Measurements from ENCODE around the gene CNRIP1. TPM values are rescaled to one million over a fixed set of nuclear protein-coding genes. Genes with fewer than 3 reads are reported as not detected.
A peak's percentile ranks its signal among the peaks of the same experiment; 100 is the strongest.

Gene CNRIP1
- total and polyA plus RNA-seq, 4 donors: 36.6 to 126 (median 87.0) TPM

DNA sequence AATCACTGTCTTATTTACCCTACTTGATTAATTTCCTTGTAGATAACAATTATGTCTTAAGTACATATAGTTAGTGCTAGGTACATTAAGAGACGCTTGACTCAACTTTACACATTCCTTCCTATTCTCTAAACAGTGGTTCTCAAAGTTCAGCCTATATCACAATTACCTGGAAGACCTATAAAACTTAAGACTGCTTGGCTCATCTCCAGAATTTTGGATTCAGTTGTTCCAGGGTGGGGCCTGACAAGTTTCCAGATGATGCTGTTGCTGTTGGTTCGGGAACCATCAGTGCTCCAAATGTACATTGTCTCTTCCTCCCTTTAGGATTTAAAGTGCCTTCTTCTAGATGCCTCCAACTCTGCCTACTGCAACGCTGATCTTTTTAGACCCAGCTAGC, 71.4 kb downstream of the CNRIP1 start:
- Histone ChIP-seq H3K9me3 (ENCODE audit: control insufficient read depth, insufficient read depth, low read length) (no peaks in the 10 kb centered on the region), H3K27ac (ENCODE audit: low read depth, low read length) (no peak overlapping the region), H3K36me3 (ENCODE audit: control insufficient read depth, insufficient read depth, low read length) (no peaks in the 10 kb centered on the region), H3K27me3 (ENCODE audit: control insufficient read depth, insufficient read depth, low read length) (no peaks in the 10 kb centered on the region), H3K4me3 (ENCODE audit: low read depth, low read length) (no peak overlapping the region), H3K4me1 (ENCODE audit: control insufficient read depth, insufficient read depth, low read length) (peaks cover 5% of the 10 kb centered on the region)
- WGBS (ENCODE audit: insufficient coverage): 77% methylated on average over 2 of the region's 3 CpGs
- DNase-seq (ENCODE audit: low read depth in 4 of 6, low spot score in 6 of 6): no peak

DNA sequence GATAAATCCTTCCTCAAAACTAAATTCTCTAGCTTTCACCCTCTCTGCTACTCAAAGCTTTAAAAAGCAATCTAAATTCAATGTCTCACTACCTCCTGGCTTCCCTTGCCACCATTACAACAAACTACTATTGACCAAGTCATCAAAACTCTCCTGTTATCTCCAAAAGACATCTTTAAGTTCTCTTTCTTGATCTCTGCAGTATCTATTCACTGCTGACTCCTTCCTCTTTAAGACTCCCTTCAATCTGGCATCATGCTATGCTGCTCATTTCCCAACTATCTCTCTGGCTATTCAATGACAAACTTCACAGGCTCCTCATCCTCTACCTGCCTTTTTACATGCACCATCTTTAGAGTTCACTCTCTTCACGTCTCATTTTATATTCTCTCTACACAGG, 73.4 kb downstream of the CNRIP1 start:
- Histone ChIP-seq H3K4me3 (ENCODE audit: low read depth, low read length) (no peak overlapping the region), H3K9me3 (ENCODE audit: control insufficient read depth, insufficient read depth, low read length) (no peaks in the 10 kb centered on the region), H3K27ac (ENCODE audit: low read depth, low read length) (no peak overlapping the region), H3K36me3 (ENCODE audit: control insufficient read depth, insufficient read depth, low read length) (no peaks in the 10 kb centered on the region), H3K4me1 (ENCODE audit: control insufficient read depth, insufficient read depth, low read length) (peaks cover 5% of the 10 kb centered on the region), H3K27me3 (ENCODE audit: control insufficient read depth, insufficient read depth, low read length) (no peaks in the 10 kb centered on the region)
- WGBS (ENCODE audit: insufficient coverage): 85% methylated on average over 1 of the region's 1 CpG
- DNase-seq (ENCODE audit: low read depth in 4 of 6, low spot score in 6 of 6): no peak

DNA sequence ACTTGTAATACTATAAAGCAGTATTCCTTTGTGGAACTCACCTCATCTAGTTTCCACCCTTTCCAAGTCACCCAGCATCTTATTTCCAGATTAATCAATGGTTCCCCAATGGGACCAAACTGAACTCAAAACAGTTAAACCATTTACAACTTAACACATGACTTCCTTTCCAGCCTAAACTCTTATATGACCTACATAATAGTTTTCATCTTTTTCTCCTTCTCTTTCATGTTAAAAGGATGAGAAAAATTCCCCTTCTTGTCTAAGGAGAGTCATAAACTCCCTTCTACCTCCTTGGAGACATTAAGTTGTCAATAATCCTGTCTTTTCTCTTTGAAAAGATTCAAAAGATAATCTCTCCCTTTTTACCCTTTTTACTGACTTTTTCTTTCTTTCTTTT, 74.1 kb downstream of the CNRIP1 start:
- no peaks in the 10 kb centered on the region for H3K27me3 ChIP-seq (ENCODE audit: control insufficient read depth, insufficient read depth, low read length)
- no peak for DNase-seq (ENCODE audit: low read depth in 4 of 6, low spot score in 6 of 6)
- H3K9me3 ChIP-seq (ENCODE audit: control insufficient read depth, insufficient read depth, low read length): no peaks in the 10 kb centered on the region
- H3K36me3 ChIP-seq (ENCODE audit: control insufficient read depth, insufficient read depth, low read length): no peaks in the 10 kb centered on the region
- H3K4me1 ChIP-seq (ENCODE audit: control insufficient read depth, insufficient read depth, low read length): peaks cover 5% of the 10 kb centered on the region
- no peak overlapping the region for H3K27ac ChIP-seq (ENCODE audit: low read depth, low read length)
- H3K4me3 ChIP-seq (ENCODE audit: low read depth, low read length): no peak overlapping the region

DNA sequence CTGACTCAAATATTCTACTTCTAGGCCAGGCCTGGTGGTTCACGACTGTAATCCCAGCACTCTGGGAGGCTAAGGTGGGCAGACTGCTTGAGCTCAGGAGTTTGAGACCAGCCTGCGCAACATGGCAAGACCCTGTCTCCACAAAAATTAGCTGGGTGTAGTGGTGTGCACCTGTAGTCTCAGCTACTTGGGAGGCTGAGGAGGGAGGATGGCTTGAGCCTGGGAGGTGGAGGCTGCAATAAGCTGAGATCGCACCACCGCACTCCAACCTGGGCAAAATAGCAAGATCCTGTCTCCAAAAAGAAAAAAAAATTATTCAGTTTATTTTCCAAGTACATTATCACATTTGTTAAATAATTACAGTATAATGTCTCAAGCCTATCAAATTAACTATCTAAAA, 74.7 kb downstream of the CNRIP1 start:
- peaks cover 5% of the 10 kb centered on the region for H3K4me1 ChIP-seq (ENCODE audit: control insufficient read depth, insufficient read depth, low read length)
- H3K27ac ChIP-seq (ENCODE audit: low read depth, low read length): no peak overlapping the region
- WGBS (ENCODE audit: insufficient coverage): 100% methylated on average over 2 of the region's 4 CpGs

DNA sequence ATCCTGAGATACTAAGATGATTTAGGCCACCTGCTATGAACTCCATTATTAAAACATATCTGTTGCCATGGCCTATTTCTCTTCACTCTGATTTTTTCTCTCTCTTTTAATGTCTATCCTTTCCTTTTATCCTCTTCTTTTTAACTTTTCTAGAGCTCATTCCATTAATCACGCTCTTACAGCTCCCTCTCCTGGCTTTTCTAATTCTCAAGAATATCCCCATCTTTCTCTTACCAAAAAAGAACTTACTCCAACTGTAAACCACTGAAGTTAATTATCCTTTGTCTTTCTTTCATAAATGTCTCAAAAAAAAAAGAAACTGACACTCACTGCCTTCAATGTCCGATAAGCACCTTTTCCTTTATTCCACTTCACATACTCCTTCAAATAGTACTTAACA, 75.3 kb downstream of the CNRIP1 start:
- Histone ChIP-seq H3K36me3 (ENCODE audit: control insufficient read depth, insufficient read depth, low read length) (no peaks in the 10 kb centered on the region), H3K4me1 (ENCODE audit: control insufficient read depth, insufficient read depth, low read length) (peaks cover 5% of the 10 kb centered on the region), H3K9me3 (ENCODE audit: control insufficient read depth, insufficient read depth, low read length) (no peaks in the 10 kb centered on the region), H3K27me3 (ENCODE audit: control insufficient read depth, insufficient read depth, low read length) (no peaks in the 10 kb centered on the region), H3K4me3 (ENCODE audit: low read depth, low read length) (no peak overlapping the region), H3K27ac (ENCODE audit: low read depth, low read length) (no peak overlapping the region)
- WGBS (ENCODE audit: insufficient coverage): 62% methylated on average over 2 of the region's 2 CpGs
- peak in 2 of 6 donors; percentile 10 to 11 for DNase-seq (ENCODE audit: low read depth in 4 of 6, low spot score in 6 of 6)

More for the DNA sequence above, 74.7 kb downstream of the CNRIP1 start:
- no peaks in the 10 kb centered on the region for H3K9me3 ChIP-seq (ENCODE audit: control insufficient read depth, insufficient read depth, low read length)
- no peaks in the 10 kb centered on the region for H3K36me3 ChIP-seq (ENCODE audit: control insufficient read depth, insufficient read depth, low read length)
- H3K27me3 ChIP-seq (ENCODE audit: control insufficient read depth, insufficient read depth, low read length): no peaks in the 10 kb centered on the region
- DNase-seq (ENCODE audit: low read depth in 4 of 6, low spot score in 6 of 6): no peak
- no peak overlapping the region for H3K4me3 ChIP-seq (ENCODE audit: low read depth, low read length)

Other genes with a start within 250 kb of the CNRIP1 start
- 10 to 100 TPM; 12.5 to 12.9 TPM for gene PNO1, start 162.1 kb downstream of the CNRIP1 start, total RNA-seq
- gene PNO1, start 162.1 kb downstream of the CNRIP1 start, polyA plus RNA-seq (ENCODE audit: insufficient read length in 2 of 2): 10 to 100 TPM; 14.8 to 14.9 TPM
- 100 to 1,000 TPM in 1 of 2 donors, 10 to 100 TPM in 1; 23.8 to 170 TPM for gene PPP3R1, start 67.4 kb downstream of the CNRIP1 start, total RNA-seq
- 100 to 1,000 TPM; 131 to 163 TPM for gene PPP3R1, start 67.4 kb downstream of the CNRIP1 start, polyA plus RNA-seq (ENCODE audit: insufficient read length in 2 of 2)
- 10 to 100 TPM in 1 of 2 donors, 1 to 10 TPM in 1; 7.2 to 12.3 TPM for gene PLEK, start 45.3 kb upstream of the CNRIP1 start, total RNA-seq
- gene PLEK, start 45.3 kb upstream of the CNRIP1 start, polyA plus RNA-seq (ENCODE audit: insufficient read length in 2 of 2): 1 to 10 TPM; 5.2 to 8.5 TPM
- gene FBXO48, start 147.3 kb upstream of the CNRIP1 start, total RNA-seq: 1 to 10 TPM in 1 of 2 donors, under 1 TPM in 1; 0.72 to 1.3 TPM
- gene FBXO48, start 147.3 kb upstream of the CNRIP1 start, polyA plus RNA-seq (ENCODE audit: insufficient read length in 2 of 2): 1 to 10 TPM; 2.2 to 2.3 TPM
- 1 to 10 TPM; 5.8 to 9.5 TPM for gene APLF, start 147.6 kb upstream of the CNRIP1 start, total RNA-seq
- 1 to 10 TPM; 1.0 to 1.6 TPM for gene APLF, start 147.6 kb upstream of the CNRIP1 start, polyA plus RNA-seq (ENCODE audit: insufficient read length in 2 of 2)